Astrocyte (in vitro differentiated cells and primary cell): ENCODE measurements around the gene ANKH.
"Not testable (repeated sequence)": the region's sequence is repeated elsewhere in the genome, so short reads cannot be mapped to it uniquely, and the experiment has no call there.

Experiments
- EZH2 ChIP-seq: IDR thresholded peaks from 2 replicates; pipeline ENCODE4 v1.6.1; 2012; ENCODE audit warnings: mild to moderate bottlenecking, low read length, inconsistent platforms; ENCODE audit not compliant: insufficient read depth
- TF ChIP-seq, protein P1 (sequence below): IDR thresholded peaks from 2 replicates; pipeline ENCODE4 v1.5.1; 2011; ENCODE audit warnings: low read depth, mild to moderate bottlenecking, inconsistent platforms, low read length, moderate library complexity; ENCODE audit not compliant: insufficient read depth

- TF ChIP-seq EZH2, result not testable (repeated sequence)
- TF ChIP-seq, protein P1, sequence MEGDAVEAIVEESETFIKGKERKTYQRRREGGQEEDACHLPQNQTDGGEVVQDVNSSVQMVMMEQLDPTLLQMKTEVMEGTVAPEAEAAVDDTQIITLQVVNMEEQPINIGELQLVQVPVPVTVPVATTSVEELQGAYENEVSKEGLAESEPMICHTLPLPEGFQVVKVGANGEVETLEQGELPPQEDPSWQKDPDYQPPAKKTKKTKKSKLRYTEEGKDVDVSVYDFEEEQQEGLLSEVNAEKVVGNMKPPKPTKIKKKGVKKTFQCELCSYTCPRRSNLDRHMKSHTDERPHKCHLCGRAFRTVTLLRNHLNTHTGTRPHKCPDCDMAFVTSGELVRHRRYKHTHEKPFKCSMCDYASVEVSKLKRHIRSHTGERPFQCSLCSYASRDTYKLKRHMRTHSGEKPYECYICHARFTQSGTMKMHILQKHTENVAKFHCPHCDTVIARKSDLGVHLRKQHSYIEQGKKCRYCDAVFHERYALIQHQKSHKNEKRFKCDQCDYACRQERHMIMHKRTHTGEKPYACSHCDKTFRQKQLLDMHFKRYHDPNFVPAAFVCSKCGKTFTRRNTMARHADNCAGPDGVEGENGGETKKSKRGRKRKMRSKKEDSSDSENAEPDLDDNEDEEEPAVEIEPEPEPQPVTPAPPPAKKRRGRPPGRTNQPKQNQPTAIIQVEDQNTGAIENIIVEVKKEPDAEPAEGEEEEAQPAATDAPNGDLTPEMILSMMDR, result not testable (repeated sequence)
Measured at GRCh38 chr5:14797385-14797784, 74.2 kb downstream of the ANKH start.
